GM12874 (cell line): Measurements from ENCODE around the gene SEL1L3.

Experiments used
- CTCF ChIP-seq: IDR thresholded peaks from 2 replicates; pipeline ENCODE4 v1.5.1; 2011; ENCODE audit warnings: low read depth, mild to moderate bottlenecking, control low read depth, low read length, moderate library complexity; ENCODE audit not compliant: insufficient read depth

SEL1L3 gene

GRCh38 chr4:25813448-25814106 is 49.2 kb downstream of the SEL1L3 start:
- TF ChIP-seq CTCF = no peak

- no peak for TF ChIP-seq CTCF
These were observed 50.9 kb downstream of the SEL1L3 start for GRCh38 chr4:25811841-25812240.

GRCh38 chr4:25811374-25811690 is 51.5 kb downstream of the SEL1L3 start:
- no peak for TF ChIP-seq CTCF

GRCh38 chr4:25810461-25811373 is 52.1 kb downstream of the SEL1L3 start:
- no peak for TF ChIP-seq CTCF

GRCh38 chr4:25809996-25810395 is 52.8 kb downstream of the SEL1L3 start:
- no peak for TF ChIP-seq CTCF

GRCh38 chr4:25807102-25807728 is 55.6 kb downstream of the SEL1L3 start:
- no peak for TF ChIP-seq CTCF

GRCh38 chr4:25805255-25805860 is 57.4 kb downstream of the SEL1L3 start:
- no peak for TF ChIP-seq CTCF
